Esophagus squamous epithelium (tissue), 4 donors: ENCODE measurements around the gene SLC25A41.

Experiments
- CTCF ChIP-seq, 6 experiments: fragments of 450-650 bp in 4 of 6; fragments of 200-600 bp in 2 of 6; sonication (generic) in 2 of 6; IDR thresholded peaks; one replicate each; pipeline ENCODE4 v1.5.1; 2016 to 2019; ENCODE audit warnings: antibody characterized with exemption in 6 of 6, mild to moderate bottlenecking in 4 of 6, moderate library complexity in 4 of 6
- POLR2A ChIP-seq, 4 donors: fragments of 450-650 bp; IDR thresholded peaks; one replicate each; pipeline ENCODE4 v1.6.1; 2017; ENCODE audit warnings: antibody characterized with exemption in 4 of 4, mild to moderate bottlenecking in 4 of 4, moderate library complexity in 3 of 4

- TF ChIP-seq POLR2A (IDR thresholded peaks at IDR 0.05) (no peak), CTCF (IDR thresholded peaks at IDR 0.05) (no peak)
Measured at GRCh38 chr19:6478815-6479214, 45.3 kb upstream of the SLC25A41 start.
